ENCODE data around the gene FOXF2. TPM values are rescaled to one million over a fixed set of nuclear protein-coding genes. Genes with fewer than 3 reads are reported as not detected.
A peak's percentile ranks its signal among the peaks of the same experiment; 100 is the strongest.

Gene FOXF2
- total RNA-seq, 2 experiments from 2014 or later = not detected

DNA sequence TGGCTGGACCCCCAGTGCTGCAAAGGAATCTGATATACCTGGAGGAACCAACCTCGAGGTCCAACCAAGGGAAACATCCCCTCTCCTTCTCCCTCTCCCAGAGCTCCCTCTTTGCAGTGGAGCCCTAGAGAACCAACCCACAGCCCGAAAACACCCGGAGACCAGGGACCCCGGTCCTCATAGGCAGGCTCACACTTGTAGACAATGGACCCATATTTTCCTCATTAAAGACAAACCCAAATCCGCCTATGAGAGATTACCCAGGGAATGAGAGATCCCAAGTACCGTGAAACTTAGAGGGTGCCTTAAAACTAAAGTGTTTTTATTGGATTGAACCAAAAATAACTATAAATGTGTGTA lies 9.6 kb upstream of the FOXF2 start:
- Histone ChIP-seq H3K4me3 (ENCODE audit: low read length) (no peak overlapping the region), H3K27me3 (ENCODE audit: control insufficient read depth in 1 of 2, insufficient read depth in 2 of 2, low read length in 2 of 2) (peaks cover 72 to 91% of the 10 kb centered on the region in 2 experiments), H3K9me3 (ENCODE audit: control insufficient read depth in 1 of 2, insufficient read depth in 1 of 2, low read length in 2 of 2) (peaks cover 0 to 24% of the 10 kb centered on the region in 2 experiments), H3K36me3 (ENCODE audit: insufficient read depth, low read length) (no peaks in the 10 kb centered on the region), H3K4me1 (ENCODE audit: insufficient read depth, low read length) (peaks cover 37% of the 10 kb centered on the region), H3K27ac (ENCODE audit: low read depth in 1 of 2, low read length in 2 of 2) (no peak overlapping the region)
- no peak for TF ChIP-seq CTCF (IDR thresholded peaks at IDR 0.05)
- no peaks in the 10 kb centered on the region for H3K9me3 Mint-ChIP-seq
- H3K36me3 Mint-ChIP-seq (ENCODE audit: low read depth) = no peaks in the 10 kb centered on the region
- ChIA-PET POLR2A (no interaction called here), CTCF (interaction anchor here (0.7 kb wide), 1 partner anchor 17 kb away, joined by 3 read pairs; no protein-coding TSS in a partner anchor)
- ATAC-seq (ENCODE audit: poor library complexity) = no peak
- H3K4me1 Mint-ChIP-seq (ENCODE audit: low read depth) = peaks cover 30% of the 10 kb centered on the region
- H3K27me3 Mint-ChIP-seq = peaks cover 70% of the 10 kb centered on the region
- H3K27ac Mint-ChIP-seq = no peak overlapping the region
- peak overlapping the region; percentile 22 for H3K4me3 Mint-ChIP-seq
- intact Hi-C loops (cut with DNase I, micrococcal nuclease) = loop anchor here (5.0 kb wide), 3 partner anchors 582 to 987 kb away; partner anchors contain the start of gene IRF4 (in 1 of the 2)
- no peak for DNase-seq

GRCh38 chr6:1380625-1381427 lies 8.6 kb upstream of the FOXF2 start:
- Histone ChIP-seq H3K9me3 (ENCODE audit: control insufficient read depth in 1 of 2, insufficient read depth in 1 of 2, low read length in 2 of 2) (peaks cover 0 to 24% of the 10 kb centered on the region in 2 experiments), H3K4me3 (ENCODE audit: low read length) (no peak overlapping the region), H3K27ac (ENCODE audit: low read depth in 1 of 2, low read length in 2 of 2) (no peak overlapping the region), H3K27me3 (ENCODE audit: control insufficient read depth in 1 of 2, insufficient read depth in 2 of 2, low read length in 2 of 2) (peaks cover 75 to 96% of the 10 kb centered on the region in 2 experiments), H3K4me1 (ENCODE audit: insufficient read depth, low read length) (peaks cover 37% of the 10 kb centered on the region), H3K36me3 (ENCODE audit: insufficient read depth, low read length) (no peaks in the 10 kb centered on the region)
- ChIA-PET CTCF (no interaction called here), POLR2A (no interaction called here)
- intact Hi-C loops (cut with DNase I, micrococcal nuclease) = loop anchor here (5.0 kb wide), 3 partner anchors 584 to 989 kb away; partner anchors contain the start of gene IRF4 (in 1 of the 2)
- H3K36me3 Mint-ChIP-seq (ENCODE audit: low read depth) = no peaks in the 10 kb centered on the region
- TF ChIP-seq CTCF (IDR thresholded peaks at IDR 0.05) = no peak
- H3K9me3 Mint-ChIP-seq = no peaks in the 10 kb centered on the region
- H3K4me1 Mint-ChIP-seq (ENCODE audit: low read depth) = peaks cover 39% of the 10 kb centered on the region
- ATAC-seq (ENCODE audit: poor library complexity) = no peak
- DNase-seq = no peak
- H3K4me3 Mint-ChIP-seq = peak overlapping the region; percentile 27
- H3K27me3 Mint-ChIP-seq = peaks cover 72% of the 10 kb centered on the region
- H3K27ac Mint-ChIP-seq = no peak overlapping the region

GRCh38 chr6:1381481-1382330 lies 7.7 kb upstream of the FOXF2 start:
- H3K27me3 Mint-ChIP-seq = peaks cover 72% of the 10 kb centered on the region
- ATAC-seq (ENCODE audit: poor library complexity) = peak; percentile 67
- H3K9me3 Mint-ChIP-seq = no peaks in the 10 kb centered on the region
- Histone ChIP-seq H3K4me3 (ENCODE audit: low read length) (no peak overlapping the region), H3K27me3 (ENCODE audit: control insufficient read depth in 1 of 2, insufficient read depth in 2 of 2, low read length in 2 of 2) (peaks cover 75 to 96% of the 10 kb centered on the region in 2 experiments), H3K36me3 (ENCODE audit: insufficient read depth, low read length) (no peaks in the 10 kb centered on the region), H3K27ac (ENCODE audit: low read depth in 1 of 2, low read length in 2 of 2) (no peak overlapping the region), H3K9me3 (ENCODE audit: control insufficient read depth in 1 of 2, insufficient read depth in 1 of 2, low read length in 2 of 2) (peaks cover 0 to 24% of the 10 kb centered on the region in 2 experiments), H3K4me1 (ENCODE audit: insufficient read depth, low read length) (peaks cover 37% of the 10 kb centered on the region)
- peak in 13 of 14 experiments; percentile 19 to 70 (median 48) for DNase-seq
- intact Hi-C loops (cut with DNase I, micrococcal nuclease) = loop anchor here (5.0 kb wide), 3 partner anchors 584 to 989 kb away; partner anchors contain the start of gene IRF4 (in 1 of the 2)
- H3K4me3 Mint-ChIP-seq = no peak overlapping the region
- no peaks in the 10 kb centered on the region for H3K36me3 Mint-ChIP-seq (ENCODE audit: low read depth)
- TF ChIP-seq CTCF (IDR thresholded peaks at IDR 0.05) = peak; percentile 47
- peaks cover 43% of the 10 kb centered on the region for H3K4me1 Mint-ChIP-seq (ENCODE audit: low read depth)
- POLR2A ChIA-PET = no interaction called here
- CTCF ChIA-PET = no interaction called here
- no peak overlapping the region for H3K27ac Mint-ChIP-seq

Measured in CD4-positive, alpha-beta T cell (primary cell).